WERI-Rb-1 (cell line): ENCODE measurements around the gene CD4.

Experiments
- DNase-seq: peaks from one replicate; pipeline ENCODE4 v3.0.0-alpha.2; 2020
- H3K27ac ChIP-seq: fragments of 250-450 bp; sonication (Bioruptor Pico); 2 replicates; pipeline ENCODE4 v1.5.1; 2020; ENCODE audit warnings: mild to moderate bottlenecking, moderate library complexity
- H3K27me3 ChIP-seq: fragments of 250-450 bp; sonication (Bioruptor Pico); 2 replicates; pipeline ENCODE4 v1.5.1; 2021; ENCODE audit warnings: mild to moderate bottlenecking, low read depth, moderate library complexity; ENCODE audit not compliant: insufficient read depth, severe bottlenecking
- H3K36me3 ChIP-seq: fragments of 250-450 bp; sonication (Bioruptor Pico); 2 replicates; pipeline ENCODE4 v1.5.1; 2020; ENCODE audit warnings: mild to moderate bottlenecking, moderate library complexity
- H3K4me3 ChIP-seq: 2 replicates; pipeline ENCODE4 v1.5.1; 2011; ENCODE audit warnings: low read depth, mild to moderate bottlenecking, control low read depth, low read length
- H3K9me3 ChIP-seq: fragments of 250-450 bp; sonication (Bioruptor Pico); 2 replicates; pipeline ENCODE4 v1.5.1; 2021; ENCODE audit warnings: mild to moderate bottlenecking, moderate library complexity; ENCODE audit not compliant: severe bottlenecking
- CTCF ChIP-seq: IDR thresholded peaks from 2 replicates; pipeline ENCODE4 v1.5.1; 2011; ENCODE audit warnings: low read depth, mild to moderate bottlenecking, control low read depth, inconsistent platforms, low read length

The CD4 gene

GRCh38 chr12:6830286-6830890, 41.1 kb downstream of the CD4 start:
- H3K27ac ChIP-seq = peak overlapping the region; percentile 91
- no peak for TF ChIP-seq CTCF
- peak overlapping the region; percentile 67 for H3K4me3 ChIP-seq
- H3K36me3 ChIP-seq = peaks cover 71% of the 10 kb centered on the region
- H3K27me3 ChIP-seq = no peaks in the 10 kb centered on the region
- peak; percentile 35 for DNase-seq
- H3K9me3 ChIP-seq = no peaks in the 10 kb centered on the region

DNA sequence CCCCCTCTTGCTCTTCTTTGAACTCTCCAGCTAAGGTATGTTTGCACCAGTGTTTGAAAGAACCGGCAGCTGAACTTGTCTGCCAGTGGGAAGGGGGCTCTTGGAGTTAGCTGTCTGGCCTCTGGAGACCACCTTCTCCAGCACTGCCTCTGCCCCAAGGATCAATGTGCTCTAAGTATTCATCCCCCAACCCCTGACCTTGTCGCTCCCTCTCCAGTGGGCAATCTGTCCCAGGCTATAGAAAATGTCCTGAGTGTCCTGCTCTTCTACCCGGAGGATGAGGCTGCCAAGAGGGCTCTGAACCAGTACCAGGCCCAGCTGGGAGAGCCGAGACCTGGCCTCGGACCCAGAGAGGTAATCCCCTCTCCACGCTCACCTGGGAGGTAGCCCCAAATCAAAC, 41.7 kb downstream of the CD4 start:
- Histone ChIP-seq H3K36me3 (peaks cover 74% of the 10 kb centered on the region), H3K9me3 (no peaks in the 10 kb centered on the region), H3K4me3 (no peak overlapping the region), H3K27ac (peak overlapping the region; percentile 36; the same call in 1 of the 2 replicates), H3K27me3 (no peaks in the 10 kb centered on the region)
- no peak for TF ChIP-seq CTCF
- DNase-seq = no peak

- DNase-seq = peak; percentile 4
- no peaks in the 10 kb centered on the region for H3K27me3 ChIP-seq
- peaks cover 74% of the 10 kb centered on the region for H3K36me3 ChIP-seq
- no peaks in the 10 kb centered on the region for H3K9me3 ChIP-seq
- H3K4me3 ChIP-seq = no peak overlapping the region
- no peak for TF ChIP-seq CTCF
- H3K27ac ChIP-seq = no peak overlapping the region; the same call in 1 of the 2 replicates
Observed at GRCh38 chr12:6831450-6831995, 42.2 kb downstream of the CD4 start.

- DNase-seq = no peak
- no peaks in the 10 kb centered on the region for H3K27me3 ChIP-seq
- no peaks in the 10 kb centered on the region for H3K9me3 ChIP-seq
- no peak for TF ChIP-seq CTCF
- no peak overlapping the region for H3K4me3 ChIP-seq
- peaks cover 74% of the 10 kb centered on the region for H3K36me3 ChIP-seq
- no peak overlapping the region for H3K27ac ChIP-seq
Observed at GRCh38 chr12:6832125-6832524, 42.8 kb downstream of the CD4 start.

GRCh38 chr12:6833189-6833890, 44.0 kb downstream of the CD4 start:
- Histone ChIP-seq H3K4me3 (no peak overlapping the region), H3K27ac (0 out of 2 replicates have a peak overlapping the region, but pooled peaks have one; percentile 10), H3K36me3 (peaks cover 85% of the 10 kb centered on the region), H3K27me3 (no peaks in the 10 kb centered on the region), H3K9me3 (no peaks in the 10 kb centered on the region)
- no peak for TF ChIP-seq CTCF
- DNase-seq = peak; percentile 7
